ENCODE results near the gene GFI1B. TPM values are rescaled to one million over a fixed set of nuclear protein-coding genes. Genes with fewer than 3 reads are reported as not detected.

GFI1B gene
- total and polyA plus RNA-seq, 2 experiments from 2014 or later, result 0.10 TPM; not detected in 1

DNA sequence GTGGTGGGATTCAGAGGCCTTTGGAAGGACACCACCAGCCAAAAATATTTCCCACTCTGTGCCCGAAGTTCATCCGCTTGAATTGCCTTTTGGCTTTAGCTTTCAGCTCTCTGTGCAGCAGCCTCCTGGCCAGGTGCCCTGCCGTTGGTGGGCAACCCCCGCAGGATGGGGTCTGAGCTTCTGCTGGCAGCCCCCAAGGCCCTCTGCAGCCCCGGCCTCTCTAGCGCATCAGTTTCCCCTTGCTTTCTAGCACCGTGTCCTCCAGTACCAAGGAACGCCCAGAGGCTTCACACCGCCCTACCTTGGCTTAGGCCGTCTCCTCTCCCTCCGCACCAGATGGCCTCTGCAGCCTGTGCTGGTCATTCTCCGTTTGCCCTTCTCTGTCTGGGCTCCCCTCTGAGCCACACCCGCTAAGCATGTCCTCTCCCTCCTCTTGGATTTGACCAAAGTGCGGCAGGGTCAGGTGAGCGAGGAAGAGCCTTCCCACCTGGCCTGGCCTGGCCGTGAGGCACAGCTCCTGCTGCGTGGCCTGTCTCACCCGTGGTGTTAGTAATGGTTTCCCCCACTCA, 29.9 kb upstream of the GFI1B start:
- H3K36me3 ChIP-seq (replicated peaks; ENCODE audit: insufficient read depth, low read depth), result no peaks in the 10 kb centered on the region
- DNase-seq (ENCODE audit: low spot score), result no peak
- no peaks in the 10 kb centered on the region for H4K20me1 ChIP-seq (ENCODE audit: insufficient read depth, poor library complexity, severe bottlenecking)
- no peaks in the 10 kb centered on the region for H3K9me2 ChIP-seq (replicated peaks; ENCODE audit: insufficient read depth)
- H2AFZ ChIP-seq, result no peak overlapping the region
- H3K79me2 ChIP-seq, result peaks cover 8% of the 10 kb centered on the region
- H3K4me3 ChIP-seq, result no peak overlapping the region
- no peak for TF ChIP-seq EZH2 (IDR thresholded peaks at IDR 0.05; ENCODE audit: borderline replicate concordance)
- 88% methylated on average over 18 of the region's 18 CpGs for WGBS (ENCODE audit: low lambda C conversion rate, missing lambda C conversion rate)
- H3K4me2 ChIP-seq, result no peak overlapping the region
- no peak overlapping the region for H3K27ac ChIP-seq
- no peaks in the 10 kb centered on the region for H3K4me1 ChIP-seq (ENCODE audit: insufficient read depth)
- no peaks in the 10 kb centered on the region for H3K9me3 ChIP-seq (ENCODE audit: low read depth)
- no peaks in the 10 kb centered on the region for H3K27me3 ChIP-seq

GRCh38 chr9:132949709-132950108, 28.8 kb upstream of the GFI1B start:
- DNase-seq (ENCODE audit: low spot score), result no peak
- H2AFZ ChIP-seq, result no peak overlapping the region
- no peaks in the 10 kb centered on the region for H3K4me1 ChIP-seq (ENCODE audit: insufficient read depth)
- no peak overlapping the region for H3K4me3 ChIP-seq
- WGBS (ENCODE audit: low lambda C conversion rate, missing lambda C conversion rate), result 89% methylated on average over 4 of the region's 4 CpGs
- no peak for TF ChIP-seq CTCF (IDR thresholded peaks at IDR 0.05; ENCODE audit: poor library complexity)
- TF ChIP-seq EZH2phosphoT487 (IDR thresholded peaks at IDR 0.05; ENCODE audit: low read depth, severe bottlenecking, unreplicated experiment), result no peak
- TF ChIP-seq EZH2 (IDR thresholded peaks at IDR 0.05; ENCODE audit: borderline replicate concordance), result no peak
- no peak overlapping the region for H3K4me2 ChIP-seq
- H3K9me3 ChIP-seq (ENCODE audit: low read depth), result no peaks in the 10 kb centered on the region
- no peak overlapping the region for H3K27ac ChIP-seq
- H4K20me1 ChIP-seq (ENCODE audit: insufficient read depth, poor library complexity, severe bottlenecking), result no peaks in the 10 kb centered on the region
- H3K79me2 ChIP-seq, result no peaks in the 10 kb centered on the region
- no peaks in the 10 kb centered on the region for H3K27me3 ChIP-seq
- no peaks in the 10 kb centered on the region for H3K9me2 ChIP-seq (replicated peaks; ENCODE audit: insufficient read depth)
- no peaks in the 10 kb centered on the region for H3K36me3 ChIP-seq (replicated peaks; ENCODE audit: insufficient read depth, low read depth)

DNA sequence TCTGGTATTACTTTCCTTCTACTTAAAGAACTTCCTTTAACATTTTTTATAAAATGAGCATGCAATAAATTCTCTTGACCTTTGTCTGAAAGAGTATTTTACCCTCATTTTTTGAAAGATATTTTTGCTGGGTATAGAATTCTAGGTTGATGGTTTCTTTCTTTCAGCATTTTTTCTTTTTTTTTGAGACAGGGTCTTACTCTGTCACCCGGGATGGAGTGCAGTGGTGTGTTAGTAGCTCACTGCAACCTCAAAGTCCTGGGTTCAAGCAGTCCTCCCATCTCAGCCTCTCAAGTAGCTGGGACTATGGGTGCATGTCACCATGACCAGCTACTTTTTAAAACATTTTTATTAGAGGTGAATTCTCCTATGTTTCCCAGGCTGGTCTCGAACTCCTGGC, 23.4 kb upstream of the GFI1B start:
- Histone ChIP-seq H4K20me1 (ENCODE audit: insufficient read depth, poor library complexity, severe bottlenecking) (no peaks in the 10 kb centered on the region), H3K9me3 (ENCODE audit: low read depth) (no peaks in the 10 kb centered on the region), H3K79me2 (no peaks in the 10 kb centered on the region), H3K9me2 (replicated peaks; ENCODE audit: insufficient read depth) (no peaks in the 10 kb centered on the region), H3K4me3 (no peak overlapping the region), H3K27me3 (no peaks in the 10 kb centered on the region), H3K4me1 (ENCODE audit: insufficient read depth) (no peaks in the 10 kb centered on the region), H3K4me2 (no peak overlapping the region), H3K36me3 (replicated peaks; ENCODE audit: insufficient read depth, low read depth) (no peaks in the 10 kb centered on the region), H2AFZ (no peak overlapping the region), H3K27ac (no peak overlapping the region)
- 84% methylated on average over 2 of the region's 2 CpGs for WGBS (ENCODE audit: low lambda C conversion rate, missing lambda C conversion rate)
- TF ChIP-seq CTCF (IDR thresholded peaks at IDR 0.05; ENCODE audit: poor library complexity) (no peak), EZH2 (IDR thresholded peaks at IDR 0.05; ENCODE audit: borderline replicate concordance) (no peak), EZH2phosphoT487 (IDR thresholded peaks at IDR 0.05; ENCODE audit: low read depth, severe bottlenecking, unreplicated experiment) (no peak)
- no peak for DNase-seq (ENCODE audit: low spot score)

DNA sequence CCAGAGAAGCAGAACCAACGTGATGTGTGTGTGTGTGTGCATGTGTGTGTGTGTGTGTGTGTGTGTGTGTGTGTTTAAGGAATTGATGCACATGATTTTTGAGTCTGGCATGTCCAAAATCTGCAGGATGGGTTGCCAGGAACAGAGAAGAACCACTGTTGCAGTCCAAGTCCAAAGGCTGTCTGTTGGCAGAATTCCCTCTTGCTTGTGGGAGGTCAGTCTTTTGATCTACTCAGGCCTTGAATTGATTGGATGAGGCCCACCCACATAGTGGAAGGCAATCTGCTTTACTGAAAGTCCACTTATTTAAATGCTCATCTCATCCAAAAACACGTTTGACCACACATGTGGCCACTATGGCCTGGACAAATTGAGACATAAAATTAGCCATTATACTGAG, 22.7 kb upstream of the GFI1B start:
- Histone ChIP-seq H3K9me2 (replicated peaks; ENCODE audit: insufficient read depth) (no peaks in the 10 kb centered on the region), H3K27me3 (no peaks in the 10 kb centered on the region), H4K20me1 (ENCODE audit: insufficient read depth, poor library complexity, severe bottlenecking) (no peaks in the 10 kb centered on the region), H3K4me2 (no peak overlapping the region), H3K27ac (no peak overlapping the region), H3K4me3 (no peak overlapping the region), H3K36me3 (replicated peaks; ENCODE audit: insufficient read depth, low read depth) (no peaks in the 10 kb centered on the region), H2AFZ (no peak overlapping the region), H3K9me3 (ENCODE audit: low read depth) (no peaks in the 10 kb centered on the region), H3K79me2 (no peaks in the 10 kb centered on the region), H3K4me1 (ENCODE audit: insufficient read depth) (no peaks in the 10 kb centered on the region)
- WGBS (ENCODE audit: low lambda C conversion rate, missing lambda C conversion rate), result 83% methylated on average over 2 of the region's 2 CpGs
- TF ChIP-seq EZH2phosphoT487 (IDR thresholded peaks at IDR 0.05; ENCODE audit: low read depth, severe bottlenecking, unreplicated experiment) (no peak), EZH2 (IDR thresholded peaks at IDR 0.05; ENCODE audit: borderline replicate concordance) (no peak), CTCF (IDR thresholded peaks at IDR 0.05; ENCODE audit: poor library complexity) (no peak)
- no peak for DNase-seq (ENCODE audit: low spot score)

All from hepatocyte (in vitro differentiated cells).